Stimulated activated CD8-positive, alpha-beta memory T cell treated with anti-CD3 and anti-CD28 coated beads, Interleukin-4, amount 100 ng/mL, for 24 hours (primary cell): Measurements from ENCODE around the gene FLT4.

Experiments
- DNase-seq: peaks from one replicate; pipeline ENCODE4 v3.0.0-alpha.2; 2020; ENCODE audit warnings: low read depth

FLT4 gene

GRCh38 chr5:180642181-180642775 is 7.1 kb downstream of the FLT4 start:
- DNase-seq, result no peak

GRCh38 chr5:180641566-180641900 is 7.9 kb downstream of the FLT4 start:
- no peak for DNase-seq

GRCh38 chr5:180640861-180641565 is 8.4 kb downstream of the FLT4 start:
- DNase-seq, result no peak

- DNase-seq, result no peak
Observed at GRCh38 chr5:180640611-180640860, 8.9 kb downstream of the FLT4 start.

- DNase-seq, result no peak
Observed at GRCh38 chr5:180639741-180640610, 9.4 kb downstream of the FLT4 start.

- no peak for DNase-seq
Observed at GRCh38 chr5:180639287-180639686, 10.1 kb downstream of the FLT4 start.

- no peak for DNase-seq
Observed at GRCh38 chr5:180637962-180638680, 11.3 kb downstream of the FLT4 start.

- DNase-seq, result no peak
Observed at GRCh38 chr5:180636403-180637075, 12.9 kb downstream of the FLT4 start.

GRCh38 chr5:180636016-180636402 is 13.4 kb downstream of the FLT4 start:
- no peak for DNase-seq

- no peak for DNase-seq
Observed at GRCh38 chr5:180633283-180634177, 15.9 kb downstream of the FLT4 start.

GRCh38 chr5:180632768-180633167 is 16.6 kb downstream of the FLT4 start:
- no peak for DNase-seq

GRCh38 chr5:180631549-180632383 is 17.6 kb downstream of the FLT4 start:
- no peak for DNase-seq

GRCh38 chr5:180630426-180630825 is 19.0 kb downstream of the FLT4 start:
- no peak for DNase-seq

- DNase-seq, result no peak
Observed at GRCh38 chr5:180629831-180630382, 19.5 kb downstream of the FLT4 start.

- no peak for DNase-seq
Observed at GRCh38 chr5:180628827-180629750, 20.3 kb downstream of the FLT4 start.

GRCh38 chr5:180628211-180628610 is 21.2 kb downstream of the FLT4 start:
- no peak for DNase-seq

GRCh38 chr5:180627386-180628120 is 21.8 kb downstream of the FLT4 start:
- no peak for DNase-seq
